Trophoblast cell (in vitro differentiated cells and primary cell): ENCODE measurements around the gene LAMA3.
A peak's percentile ranks its signal among the peaks of the same experiment; 100 is the strongest.

Experiments
- DNase-seq, 2 donors: peaks; one replicate each; pipeline ENCODE4 v3.0.0-alpha.2; 2016
- H2AFZ ChIP-seq: 2 replicates; pipeline ENCODE4 v1.6.1; 2013; ENCODE audit warnings: low read length, moderate library complexity, mild to moderate bottlenecking; ENCODE audit not compliant: insufficient read depth, poor library complexity
- H2AK5ac ChIP-seq: 2 replicates; pipeline ENCODE4 v1.6.1; 2013; ENCODE audit warnings: mild to moderate bottlenecking, low read length
- H2BK120ac ChIP-seq: 2 replicates; pipeline ENCODE4 v1.6.1; 2013; ENCODE audit warnings: low read length, mild to moderate bottlenecking, moderate library complexity; ENCODE audit not compliant: insufficient read depth, poor library complexity
- H2BK12ac ChIP-seq: 2 replicates; pipeline ENCODE4 v1.6.1; 2013; ENCODE audit warnings: mild to moderate bottlenecking, low read length, moderate library complexity
- H2BK5ac ChIP-seq: 2 replicates; pipeline ENCODE4 v1.6.1; 2013; ENCODE audit warnings: low read length, low read depth, moderate library complexity, mild to moderate bottlenecking; ENCODE audit not compliant: poor library complexity
- H3K14ac ChIP-seq: 2 replicates; pipeline ENCODE4 v1.6.1; 2013; ENCODE audit warnings: mild to moderate bottlenecking, low read length
- H3K18ac ChIP-seq: 2 replicates; pipeline ENCODE4 v1.6.1; 2013; ENCODE audit warnings: mild to moderate bottlenecking, low read length
- H3K23ac ChIP-seq: 2 replicates; pipeline ENCODE4 v1.6.1; 2013; ENCODE audit warnings: low read length
- H3K27ac ChIP-seq: 2 replicates; pipeline ENCODE4 v1.5.1; 2013; ENCODE audit warnings: low read depth, mild to moderate bottlenecking, inconsistent platforms, low read length, moderate library complexity
- H3K27me3 ChIP-seq: 2 replicates; pipeline ENCODE4 v1.6.1; 2013; ENCODE audit warnings: inconsistent platforms, mild to moderate bottlenecking, low read length, moderate library complexity; ENCODE audit not compliant: insufficient read depth
- H3K36me3 ChIP-seq, 2 experiments: 1 replicate in 1 of 2; 2 replicates in 1 of 2; pipeline ENCODE4 v1.6.1; 2013; ENCODE audit warnings: low read length in 2 of 2, mild to moderate bottlenecking in 2 of 2, moderate library complexity in 1 of 2; ENCODE audit not compliant: insufficient read depth in 2 of 2, control insufficient read depth in 1 of 2
- H3K4ac ChIP-seq: 2 replicates; pipeline ENCODE4 v1.6.1; 2013; ENCODE audit warnings: low read depth, mild to moderate bottlenecking, low read length, moderate library complexity
- H3K4me1 ChIP-seq, 2 experiments: 1 replicate in 1 of 2; 2 replicates in 1 of 2; pipeline ENCODE4 v1.6.1; 2013; ENCODE audit warnings: low read length in 2 of 2, mild to moderate bottlenecking in 2 of 2, moderate library complexity in 1 of 2; ENCODE audit not compliant: insufficient read depth in 2 of 2, control insufficient read depth in 1 of 2
- H3K4me2 ChIP-seq: 2 replicates; pipeline ENCODE4 v1.6.1; 2013; ENCODE audit warnings: inconsistent platforms, mild to moderate bottlenecking, low read length, moderate library complexity
- H3K4me3 ChIP-seq: 2 replicates; pipeline ENCODE4 v1.5.1; 2013; ENCODE audit warnings: mild to moderate bottlenecking, low read depth, low read length, inconsistent platforms
- H3K79me1 ChIP-seq: one replicate; pipeline ENCODE4 v1.6.1; 2013; ENCODE audit warnings: low read length
- H3K79me2 ChIP-seq: 2 replicates; pipeline ENCODE4 v1.6.1; 2013; ENCODE audit warnings: low read length, mild to moderate bottlenecking; ENCODE audit not compliant: control insufficient read depth, insufficient read depth, poor library complexity
- H3K9ac ChIP-seq: 2 replicates; pipeline ENCODE4 v1.6.1; 2013; ENCODE audit warnings: mild to moderate bottlenecking, low read length
- H3K9me3 ChIP-seq: 2 replicates; pipeline ENCODE4 v1.6.1; 2013; ENCODE audit warnings: low read depth, mild to moderate bottlenecking, control low read depth, inconsistent platforms, low read length; ENCODE audit not compliant: insufficient read depth
- H4K12ac ChIP-seq: 2 replicates; pipeline ENCODE4 v1.6.1; 2013; ENCODE audit warnings: low read depth, mild to moderate bottlenecking, low read length, moderate library complexity
- H4K8ac ChIP-seq: 2 replicates; pipeline ENCODE4 v1.6.1; 2013; ENCODE audit warnings: low read depth, mild to moderate bottlenecking, low read length, moderate library complexity
- H4K91ac ChIP-seq: one replicate; pipeline ENCODE4 v1.6.1; 2013; ENCODE audit warnings: low read depth, mild to moderate bottlenecking, low read length, moderate library complexity
- WGBS: extraction: QIAGEN DNeasy Blood & Tissue Kit; methylation state at CpG from one replicate; pipeline ENCODE4 v1.1.7; 2013; ENCODE audit warnings: missing lambda C conversion rate; ENCODE audit not compliant: insufficient read length, insufficient coverage; ENCODE audit errors: extremely low coverage; 5-methylcytosine and 5-hydroxymethylcytosine counted together

The LAMA3 gene

GRCh38 chr18:23916338-23916737, 227.1 kb downstream of the LAMA3 start:
- no peak overlapping the region for H2BK5ac ChIP-seq
- no peak overlapping the region for H3K14ac ChIP-seq
- H3K27me3 ChIP-seq = no peaks in the 10 kb centered on the region
- no peak overlapping the region for H3K9ac ChIP-seq
- H2AFZ ChIP-seq = no peak overlapping the region
- H3K4me1 ChIP-seq = no peaks in the 10 kb centered on the region
- H2BK120ac ChIP-seq = no peak overlapping the region
- peaks cover 2% of the 10 kb centered on the region for H3K9me3 ChIP-seq
- H2BK12ac ChIP-seq = no peak overlapping the region
- no peaks in the 10 kb centered on the region for H3K79me2 ChIP-seq
- no peak overlapping the region for H3K23ac ChIP-seq
- H3K79me1 ChIP-seq = no peaks in the 10 kb centered on the region
- DNase-seq = no peak
- H3K4me2 ChIP-seq = no peak overlapping the region
- no peak overlapping the region for H4K91ac ChIP-seq
- no peak overlapping the region for H4K12ac ChIP-seq
- H4K8ac ChIP-seq = no peak overlapping the region
- no peaks in the 10 kb centered on the region for H3K36me3 ChIP-seq
- H3K4me3 ChIP-seq = no peak overlapping the region
- no peak overlapping the region for H3K4ac ChIP-seq
- no CpG with 5 or more reads among the region's 4 CpGs for WGBS
- H3K27ac ChIP-seq = no peak overlapping the region
- no peak overlapping the region for H2AK5ac ChIP-seq
- no peak overlapping the region for H3K18ac ChIP-seq

GRCh38 chr18:23918395-23919032, 229.3 kb downstream of the LAMA3 start:
- Histone ChIP-seq H3K36me3 (no peaks in the 10 kb centered on the region), H3K79me1 (no peaks in the 10 kb centered on the region), H3K4ac (no peak overlapping the region), H4K12ac (no peak overlapping the region), H4K91ac (no peak overlapping the region), H3K9me3 (no peaks in the 10 kb centered on the region), H2AFZ (no peak overlapping the region), H3K4me1 (no peaks in the 10 kb centered on the region), H3K4me2 (no peak overlapping the region), H2BK12ac (no peak overlapping the region), H3K23ac (no peak overlapping the region), H3K79me2 (no peaks in the 10 kb centered on the region), H2BK5ac (no peak overlapping the region), H3K27me3 (no peaks in the 10 kb centered on the region), H2AK5ac (no peak overlapping the region), H3K4me3 (no peak overlapping the region), H2BK120ac (no peak overlapping the region), H4K8ac (no peak overlapping the region), H3K18ac (no peak overlapping the region), H3K27ac (no peak overlapping the region), H3K14ac (no peak overlapping the region), H3K9ac (no peak overlapping the region)
- no CpG with 5 or more reads among the region's 10 CpGs for WGBS
- DNase-seq = peak; percentile 61 to 93

GRCh38 chr18:23920054-23920453, 230.8 kb downstream of the LAMA3 start:
- WGBS = no CpG with 5 or more reads among the region's 4 CpGs
- H2BK5ac ChIP-seq = no peak overlapping the region

GRCh38 chr18:23921716-23922285, 232.5 kb downstream of the LAMA3 start:
- no peaks in the 10 kb centered on the region for H3K79me1 ChIP-seq
- no peak overlapping the region for H2AK5ac ChIP-seq
- no peaks in the 10 kb centered on the region for H3K4me1 ChIP-seq
- H3K27ac ChIP-seq = no peak overlapping the region
- H2AFZ ChIP-seq = no peak overlapping the region
- no peaks in the 10 kb centered on the region for H3K79me2 ChIP-seq
- H4K91ac ChIP-seq = no peak overlapping the region
- H3K9ac ChIP-seq = no peak overlapping the region
- H3K36me3 ChIP-seq = no peaks in the 10 kb centered on the region
- H2BK120ac ChIP-seq = no peak overlapping the region
- H3K27me3 ChIP-seq = no peaks in the 10 kb centered on the region
- no peak overlapping the region for H4K12ac ChIP-seq
- H3K9me3 ChIP-seq = no peaks in the 10 kb centered on the region
- H2BK5ac ChIP-seq = no peak overlapping the region
- H3K14ac ChIP-seq = no peak overlapping the region
- H3K4me2 ChIP-seq = no peak overlapping the region
- H3K23ac ChIP-seq = no peak overlapping the region
- H3K4me3 ChIP-seq = no peak overlapping the region
- no peak overlapping the region for H3K4ac ChIP-seq
- WGBS = no CpG with 5 or more reads among the region's 12 CpGs
- no peak overlapping the region for H2BK12ac ChIP-seq
- DNase-seq = no peak
- H3K18ac ChIP-seq = no peak overlapping the region
- no peak overlapping the region for H4K8ac ChIP-seq

More at GRCh38 chr18:23920054-23920453, 230.8 kb downstream of the LAMA3 start:
- no peak overlapping the region for H3K18ac ChIP-seq
- H2BK120ac ChIP-seq = no peak overlapping the region
- H3K4me3 ChIP-seq = no peak overlapping the region
- H2AK5ac ChIP-seq = no peak overlapping the region
- H3K4me2 ChIP-seq = no peak overlapping the region
- H4K12ac ChIP-seq = no peak overlapping the region
- no peak overlapping the region for H3K9ac ChIP-seq
- no peak for DNase-seq
- H3K79me2 ChIP-seq = no peaks in the 10 kb centered on the region
- H3K36me3 ChIP-seq = no peaks in the 10 kb centered on the region
- no peak overlapping the region for H3K23ac ChIP-seq
- H2BK12ac ChIP-seq = no peak overlapping the region
- no peak overlapping the region for H3K4ac ChIP-seq
- no peaks in the 10 kb centered on the region for H3K79me1 ChIP-seq
- H3K27ac ChIP-seq = no peak overlapping the region
- no peak overlapping the region for H4K8ac ChIP-seq
- no peaks in the 10 kb centered on the region for H3K27me3 ChIP-seq
- H3K9me3 ChIP-seq = no peaks in the 10 kb centered on the region
- H4K91ac ChIP-seq = no peak overlapping the region
- H3K14ac ChIP-seq = no peak overlapping the region
- H2AFZ ChIP-seq = no peak overlapping the region
- no peaks in the 10 kb centered on the region for H3K4me1 ChIP-seq
